NCI-H1105 (cell line): Measurements from ENCODE around the gene CABP2.
"Not testable (repeated sequence)": the region's sequence is repeated elsewhere in the genome, so short reads cannot be mapped to it uniquely, and the experiment has no call there.

Experiments used
- DNase-seq: peaks from one replicate; lab custom pipeline; 2025; lab: John Stamatoyannopoulos, UW

CABP2 gene

DNA sequence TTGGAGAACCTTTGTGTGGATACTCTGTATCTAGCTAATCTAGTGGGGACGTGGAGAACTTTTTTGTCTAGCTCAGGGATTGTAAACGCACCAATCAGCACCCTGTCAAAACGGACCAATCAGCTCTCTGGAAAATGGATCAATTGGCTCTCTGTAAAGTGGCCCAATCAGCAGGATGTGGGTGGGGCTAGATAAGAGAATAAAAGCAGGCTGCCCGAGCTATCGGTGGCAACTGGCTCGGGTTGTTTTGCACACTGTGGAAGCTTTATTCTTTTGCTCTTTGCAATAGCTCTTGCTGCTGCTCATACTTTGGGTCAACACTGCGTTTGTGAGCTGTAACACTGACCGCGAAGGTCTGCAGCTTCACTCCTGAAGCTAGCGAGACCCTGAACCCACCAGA lies 46.6 kb downstream of the CABP2 start:
- DNase-seq, result not testable (repeated sequence)

DNA sequence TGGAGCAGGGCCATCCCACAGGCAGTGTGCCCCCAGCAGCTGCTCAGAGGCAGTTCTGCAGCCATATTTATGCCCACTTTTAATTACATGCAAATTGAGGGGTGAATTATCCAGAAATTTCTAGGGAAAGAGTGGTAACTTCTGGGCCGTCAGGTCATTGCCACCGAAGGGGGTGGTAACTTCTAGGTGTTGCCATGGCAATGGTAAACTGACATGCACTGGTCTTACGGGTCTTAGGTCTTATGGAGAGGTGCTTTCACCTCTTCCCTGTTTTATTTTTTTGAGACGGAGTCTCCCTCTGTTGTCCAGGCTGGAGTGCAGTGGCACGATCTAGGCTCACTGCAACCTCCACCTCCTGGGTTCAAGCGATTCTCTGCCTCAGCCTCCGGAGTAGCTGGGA lies 50.4 kb downstream of the CABP2 start:
- no peak for DNase-seq

DNA sequence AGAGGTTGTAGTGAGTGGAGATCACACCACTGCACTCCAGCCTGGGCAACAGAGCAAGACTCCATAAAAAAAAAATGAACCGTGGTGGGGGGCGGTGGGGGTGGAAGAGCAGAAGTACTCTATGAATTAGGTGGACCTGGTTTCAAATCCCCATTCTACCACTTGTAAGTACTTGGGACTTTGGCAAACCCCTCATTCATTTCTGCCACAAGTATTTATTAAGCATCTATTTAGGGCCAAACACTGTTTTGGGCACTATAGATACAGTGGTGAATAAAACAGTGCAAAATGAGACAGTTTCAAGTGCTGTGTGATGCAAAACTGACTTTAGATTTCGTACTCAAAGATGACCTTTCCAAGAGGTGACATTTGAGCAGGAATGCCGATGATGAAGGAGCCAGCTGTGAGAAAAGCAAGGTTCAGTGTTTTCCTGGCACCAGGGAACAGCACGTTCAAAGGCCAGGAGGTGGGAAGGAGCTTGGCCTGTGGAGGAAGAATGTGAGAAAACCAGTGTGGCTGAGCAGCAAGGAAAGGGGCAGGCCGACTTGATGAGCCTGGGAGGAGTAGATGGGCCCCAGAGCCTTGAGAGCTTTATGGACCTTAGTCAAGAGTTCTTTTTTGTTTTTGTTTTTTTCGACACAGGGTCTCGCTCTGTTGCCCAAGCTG lies 52.8 kb downstream of the CABP2 start:
- DNase-seq, result no peak

DNA sequence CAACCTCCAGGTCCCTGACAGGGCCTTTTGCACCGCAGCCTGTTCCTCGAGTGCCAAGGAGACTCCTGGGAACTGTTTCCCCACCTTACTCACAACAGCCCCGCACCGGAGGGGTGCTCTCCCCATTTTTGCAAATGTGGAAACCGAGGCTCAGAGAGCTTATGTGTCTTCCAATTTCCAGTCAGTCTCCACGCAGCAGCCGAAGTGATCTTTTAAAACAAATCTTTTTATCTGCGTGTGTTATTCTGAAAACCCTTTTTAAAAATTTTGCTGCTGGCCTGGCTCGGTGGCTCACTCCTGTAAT lies 53.8 kb downstream of the CABP2 start:
- DNase-seq, result no peak
